HUDEP-2 (cell line): Measurements from ENCODE around the gene TMEM184A.

Experiments
- DNase-seq, 76 experiments: peaks; one replicate each; lab custom pipeline; 2025; ENCODE audit not compliant: unreplicated experiment in 76 of 76; lab: John Stamatoyannopoulos, UW

TMEM184A gene

DNA sequence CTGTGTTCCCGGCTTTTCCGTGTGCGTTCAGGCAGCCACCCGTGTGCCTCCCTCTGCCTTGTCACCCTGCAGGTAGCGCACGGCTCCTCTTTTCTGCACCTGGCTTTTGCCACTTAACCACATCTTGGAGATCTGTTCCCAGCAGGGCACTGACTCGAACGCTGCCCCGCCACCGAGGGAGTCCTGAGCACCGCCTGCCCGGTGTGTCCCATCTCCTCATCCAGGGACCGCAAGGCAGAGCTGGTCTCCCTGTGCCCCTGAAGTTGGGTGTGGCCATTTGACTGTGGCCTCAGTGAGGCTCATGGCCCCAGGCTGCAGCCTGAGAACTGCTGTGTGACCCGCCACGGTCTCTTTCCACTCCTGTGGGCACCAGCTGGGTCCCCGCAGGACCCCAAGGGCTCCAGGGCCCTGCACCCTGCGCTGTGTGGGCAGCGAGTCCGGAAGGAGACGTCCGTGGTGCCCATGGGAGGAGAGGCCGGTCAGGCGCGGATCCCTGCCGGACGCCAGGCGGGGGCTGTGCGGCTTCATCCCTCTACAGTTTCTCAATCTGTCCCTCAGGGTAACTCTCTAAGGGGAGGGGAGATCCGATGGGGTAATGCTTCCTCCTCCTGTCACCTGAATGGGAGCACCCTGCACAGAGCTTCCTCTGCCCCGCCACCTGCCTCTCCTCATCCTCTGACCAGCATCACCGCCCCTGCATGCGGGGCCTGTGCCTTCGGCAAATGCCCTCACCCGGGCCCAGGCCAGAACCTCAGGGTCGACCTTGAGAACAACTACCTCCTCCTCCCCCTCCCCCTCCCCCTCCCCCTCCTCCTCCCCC lies 50.1 kb downstream of the TMEM184A start:
- DNase-seq, result peak in 2 of 76 experiments; percentile 2 to 15

DNA sequence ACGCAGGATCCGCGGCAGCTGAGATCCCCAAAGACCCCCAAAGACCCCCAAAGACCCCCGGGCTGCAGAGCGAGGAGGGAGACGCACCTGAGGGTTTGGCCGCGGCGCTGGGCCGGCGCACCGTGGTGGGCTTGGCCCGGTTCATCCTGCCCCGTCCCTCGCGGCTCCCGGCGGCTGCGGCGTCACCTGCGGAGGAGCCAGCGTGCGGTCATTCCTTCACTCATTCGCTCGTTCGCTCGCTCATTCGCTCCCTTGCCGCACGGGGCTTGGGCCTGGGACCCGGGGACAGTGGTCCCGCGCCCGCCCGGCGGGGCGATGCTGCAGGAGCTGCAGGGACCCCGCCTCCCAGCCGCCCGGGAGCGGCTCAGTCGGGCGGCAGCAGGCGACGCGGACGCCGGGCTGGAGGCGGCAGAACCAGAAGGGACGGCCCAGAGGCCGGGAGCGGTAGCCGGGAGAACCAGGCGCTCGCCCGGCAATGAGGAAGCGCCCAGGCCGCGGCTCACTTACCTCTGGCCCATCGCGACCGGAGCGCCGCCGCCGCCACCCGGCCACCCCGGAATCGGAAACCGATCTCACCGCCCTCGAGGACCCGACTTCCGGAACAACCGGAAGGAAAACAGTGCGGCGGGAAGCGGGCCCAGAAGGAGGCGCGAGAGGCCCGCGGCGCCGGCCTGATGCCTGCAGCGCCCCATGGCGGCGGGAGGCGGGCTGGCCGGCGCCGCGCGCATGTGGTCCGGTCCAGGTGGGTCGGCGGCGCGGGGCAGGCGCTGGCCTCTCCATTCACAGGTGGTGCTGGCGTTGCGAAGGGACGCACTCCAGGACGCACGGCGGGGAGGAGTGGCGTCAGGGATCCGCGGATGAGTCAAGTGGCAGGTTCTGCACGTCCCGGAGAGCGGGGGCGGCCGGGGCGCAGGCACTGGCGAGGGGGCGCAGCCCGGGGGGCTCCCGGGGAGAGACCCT lies 51.9 kb downstream of the TMEM184A start, which contains the start of gene INTS1:
Gene INTS1, minus strand, starts transcription at position 574 of the 960 bp plus-strand sequence. Its CDS starts 429 bp downstream, at position 145.
- peak in 75 of 76 experiments; percentile 14 to 95 (median 83) for DNase-seq

DNA sequence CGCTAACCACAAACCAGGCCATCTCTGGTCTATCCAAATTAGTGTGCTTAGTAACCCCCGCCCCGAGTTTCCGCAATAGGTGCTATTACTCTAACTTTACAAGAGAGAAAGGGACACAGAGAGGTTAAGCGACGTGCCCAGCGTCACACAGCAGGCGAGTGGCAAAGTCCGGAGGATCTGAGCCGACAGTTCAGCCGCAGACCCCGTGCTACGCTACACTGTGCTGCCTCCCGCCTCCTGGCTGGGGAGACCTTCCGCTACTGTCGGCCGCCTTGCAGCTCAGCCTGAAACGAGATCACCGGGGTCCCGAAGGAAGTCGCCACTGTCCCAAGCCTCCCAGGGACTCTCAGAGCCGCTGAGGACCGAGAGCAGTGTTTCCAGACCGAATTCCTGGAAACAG lies 52.6 kb downstream of the TMEM184A start:
- no peak for DNase-seq

DNA sequence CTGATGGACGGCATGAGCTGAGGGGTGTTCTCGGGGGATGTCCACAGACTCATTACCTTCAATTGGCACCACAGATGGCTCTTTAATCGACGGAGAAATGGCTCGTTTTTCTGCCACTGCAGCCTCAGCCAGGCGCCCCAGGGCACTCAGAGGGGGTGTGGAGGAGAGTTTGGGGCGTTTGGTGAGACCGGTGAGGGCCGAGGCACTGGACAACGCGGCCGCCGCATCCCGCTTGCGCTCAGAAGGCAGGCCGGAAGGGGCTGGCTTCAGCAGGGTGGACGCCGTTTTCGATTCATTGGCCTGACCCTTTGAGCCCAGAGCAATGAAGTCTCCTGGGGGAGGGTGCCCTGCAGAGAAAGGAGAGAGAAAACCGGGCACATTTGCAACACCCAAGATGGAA lies 53.2 kb downstream of the TMEM184A start:
- no peak for DNase-seq

DNA sequence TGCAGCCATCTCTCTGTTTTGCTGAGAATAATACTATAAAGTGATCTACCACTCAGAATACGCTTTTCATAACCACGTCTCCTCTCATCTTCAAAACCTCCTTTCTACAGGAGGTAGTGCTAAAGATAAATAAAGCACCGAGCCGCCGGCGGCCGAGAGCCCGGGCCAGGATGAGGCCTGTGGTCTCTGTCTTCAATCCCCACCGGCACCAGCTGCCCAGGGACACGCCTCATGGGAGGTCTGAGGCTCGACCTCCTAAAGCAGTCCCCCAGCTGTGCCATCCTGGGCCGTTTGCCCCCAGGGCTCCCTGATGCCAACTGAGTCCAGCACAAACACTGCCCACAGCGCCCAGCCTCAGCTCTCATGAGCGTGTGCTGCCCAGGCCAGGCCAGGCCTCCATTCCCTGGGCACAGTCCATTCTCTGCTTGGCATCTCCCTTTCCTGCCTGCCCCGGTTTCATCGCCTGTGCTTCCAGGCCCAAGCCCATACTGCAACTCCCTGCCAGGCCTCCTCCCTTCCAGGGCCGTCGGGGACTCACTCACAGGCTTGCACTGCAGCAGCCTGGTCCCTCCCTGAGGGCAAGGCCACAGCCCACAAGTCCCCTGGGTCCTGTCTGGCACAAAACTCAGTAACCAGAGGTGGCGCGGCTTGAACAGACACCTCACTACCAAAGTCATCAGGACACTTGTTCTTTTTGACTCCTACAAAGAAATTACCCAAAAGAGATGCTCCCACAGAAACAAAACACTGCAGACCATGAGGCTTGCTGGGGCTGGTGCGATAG lies 54.3 kb downstream of the TMEM184A start:
- DNase-seq, result no peak

DNA sequence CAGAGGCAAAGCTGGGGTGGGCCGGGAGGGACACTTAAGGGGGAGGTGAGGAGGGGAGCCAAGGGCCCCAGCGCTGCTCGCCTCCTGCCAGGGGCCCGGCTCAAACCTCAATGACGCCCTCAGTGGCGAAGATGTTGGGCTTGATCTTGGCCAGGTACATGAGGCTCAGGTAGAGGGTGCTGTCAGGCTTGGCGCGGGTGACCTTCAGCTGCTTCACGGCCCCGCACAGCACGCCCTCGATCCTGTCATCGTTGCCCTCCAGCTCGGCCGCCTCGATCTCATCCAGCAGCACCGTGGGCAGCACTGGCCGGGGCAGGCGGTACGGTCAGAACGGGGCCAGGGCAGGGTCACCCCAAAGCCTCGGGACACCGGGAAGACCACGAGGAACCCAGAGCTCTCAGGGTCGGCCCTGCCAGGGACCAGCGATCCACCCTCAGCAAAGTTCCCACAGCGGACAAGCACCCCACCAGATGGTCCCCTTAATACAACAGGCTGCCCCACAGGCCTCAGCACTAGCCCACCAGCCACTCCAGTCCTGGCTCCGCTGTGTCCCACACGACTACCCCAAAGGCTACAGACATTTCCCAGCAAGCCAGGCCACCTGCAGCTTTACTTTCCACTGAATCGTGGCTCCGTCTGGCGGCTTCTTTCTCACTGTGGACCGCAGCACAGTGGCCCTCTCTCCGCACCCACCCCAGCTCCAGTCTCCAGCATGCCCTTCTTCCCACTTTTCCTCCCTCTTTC lies 55.8 kb downstream of the TMEM184A start:
- DNase-seq, result no peak

DNA sequence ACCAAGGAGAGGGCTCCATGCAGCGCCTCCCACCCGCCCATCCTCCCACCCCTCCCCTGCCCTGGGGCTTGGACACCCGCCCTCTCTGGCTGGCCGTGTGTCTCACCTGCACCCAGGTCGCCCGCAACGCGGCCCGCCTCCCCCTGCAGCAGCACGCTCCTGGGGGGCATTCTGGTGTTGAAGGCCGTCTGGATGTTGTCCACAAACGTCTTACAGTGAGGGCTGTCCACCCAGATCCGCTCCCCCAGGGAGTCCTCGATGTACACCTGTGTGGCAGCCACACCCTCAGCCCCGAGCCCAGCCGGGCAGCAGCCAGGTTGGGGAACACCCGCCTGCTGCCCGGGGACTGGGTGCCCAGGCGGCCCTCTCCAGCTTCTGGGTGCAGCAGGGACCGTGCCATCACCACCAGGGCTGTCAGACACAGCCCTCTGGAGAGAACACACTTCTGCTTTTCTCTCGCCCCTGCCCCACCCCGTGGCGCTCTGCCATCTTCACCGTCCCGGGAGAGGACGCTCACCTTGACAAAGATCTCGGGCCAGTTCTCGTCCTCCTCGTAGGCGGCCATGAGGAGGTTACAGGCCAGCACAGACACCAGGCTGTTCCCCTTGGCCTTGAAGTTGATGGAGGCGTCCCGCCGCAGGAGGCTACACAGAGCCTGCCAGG lies 56.5 kb downstream of the TMEM184A start:
- peak in 2 of 76 experiments; percentile 3 to 14 for DNase-seq

DNA sequence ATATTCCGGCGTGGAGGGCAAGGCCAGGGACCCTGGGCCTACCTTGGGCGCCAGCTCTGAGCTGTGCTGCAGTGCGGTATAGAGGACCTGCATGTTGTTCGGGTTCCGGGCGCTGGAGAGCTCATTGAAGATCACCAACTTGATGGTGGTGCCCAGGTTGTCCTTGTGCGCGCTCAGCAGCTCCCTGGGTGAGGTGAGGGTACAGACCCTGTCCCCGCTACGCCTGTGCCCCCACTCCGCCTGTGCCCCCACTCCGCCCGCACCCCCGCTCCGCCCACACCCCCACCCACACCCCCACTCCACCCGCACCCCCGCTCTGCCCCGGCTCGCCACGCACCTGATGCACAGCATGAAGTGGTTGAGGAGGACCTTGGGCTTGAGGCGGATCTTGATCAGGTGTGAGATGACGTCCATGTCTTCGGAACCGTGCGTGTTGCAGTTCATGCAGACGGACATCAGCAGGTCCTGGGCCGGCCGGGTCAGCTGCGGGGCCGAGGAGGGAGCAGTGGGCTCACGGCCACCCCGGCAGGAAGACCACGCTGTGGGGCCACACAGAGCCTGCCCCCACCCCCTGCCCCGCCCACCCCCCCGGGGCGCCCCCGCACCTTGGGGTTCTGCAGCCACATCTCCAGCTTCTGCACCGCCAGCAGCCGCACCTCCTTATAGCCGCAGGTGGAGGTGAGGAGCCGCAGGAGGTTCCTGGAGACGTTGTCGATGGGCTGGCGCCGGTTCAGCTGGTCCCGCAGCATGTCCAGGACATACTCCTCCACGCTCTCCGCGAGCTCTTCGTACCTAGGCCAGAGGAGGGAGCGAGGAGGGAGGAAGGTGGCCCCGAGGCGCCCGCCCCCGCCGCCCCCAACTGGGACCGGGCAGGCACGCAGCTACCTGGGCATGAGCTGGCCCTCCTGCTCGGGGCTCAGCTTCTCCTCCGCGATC lies 57.4 kb downstream of the TMEM184A start:
- no peak for DNase-seq

DNA sequence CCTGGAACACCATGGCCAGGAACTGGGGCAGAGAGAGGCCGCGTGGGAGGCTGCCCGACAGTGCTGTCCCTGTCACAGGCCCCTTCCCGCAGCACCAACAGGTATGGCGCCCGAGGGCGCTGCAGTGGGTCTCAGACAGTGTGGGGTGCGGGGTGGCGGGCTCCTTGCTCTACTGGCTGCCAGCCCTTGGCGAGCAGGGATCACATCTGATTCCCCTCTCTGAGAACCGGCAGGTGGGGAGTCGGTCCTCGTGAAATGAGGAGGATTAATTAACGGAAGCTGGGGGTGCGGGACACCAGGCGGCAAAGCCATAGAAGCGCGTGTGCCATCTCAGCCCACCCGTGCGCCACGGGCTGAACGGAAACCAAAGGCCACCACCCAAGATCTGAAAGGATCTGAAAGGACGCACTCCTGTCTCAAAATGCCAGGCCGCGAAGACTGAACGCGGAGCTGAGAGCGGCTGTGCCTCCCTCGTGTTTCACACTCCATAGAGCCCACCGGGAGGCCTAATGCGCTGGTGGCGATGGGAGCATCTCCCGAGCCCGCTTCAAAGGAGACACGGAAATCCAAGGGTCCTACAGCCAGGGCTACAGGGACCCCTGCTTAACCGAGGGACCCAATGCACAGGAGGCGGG lies 58.6 kb downstream of the TMEM184A start:
- no peak for DNase-seq

DNA sequence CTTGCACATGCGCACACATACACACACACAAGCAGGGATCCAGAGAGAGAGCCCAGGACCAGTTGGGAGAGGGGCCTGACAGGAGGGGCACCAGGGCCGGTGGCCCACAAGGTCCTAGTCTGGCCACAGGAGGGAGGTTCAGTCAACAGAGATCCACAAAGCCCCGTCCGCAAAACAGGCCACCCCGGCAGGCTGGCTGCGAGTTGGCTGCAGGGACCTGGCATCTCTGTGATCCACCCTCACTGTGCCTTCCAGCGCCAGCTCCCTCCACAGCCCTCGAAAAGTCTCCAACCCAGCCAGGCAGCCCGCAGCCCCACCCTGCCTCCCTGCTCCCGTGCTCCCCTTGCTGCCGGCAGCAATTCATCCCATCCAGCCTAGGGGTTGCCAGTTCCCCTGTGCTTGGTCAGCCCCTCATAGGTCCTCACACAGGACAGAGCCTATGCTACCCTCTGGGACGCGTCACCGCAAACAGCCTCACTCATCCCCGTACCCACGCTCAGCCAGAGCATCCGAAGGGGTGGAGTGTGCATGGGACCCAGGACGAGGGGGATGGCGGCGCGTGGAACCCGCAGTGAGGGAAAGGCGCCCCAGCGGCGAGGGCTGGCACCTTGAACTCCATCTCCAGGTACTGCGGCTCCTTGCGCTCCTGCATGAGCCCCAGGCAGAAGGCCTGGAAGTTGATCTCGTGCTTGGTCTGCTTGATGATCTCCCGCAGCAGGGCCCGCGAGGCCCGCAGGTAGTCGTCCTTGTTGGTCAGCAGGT lies 59.3 kb downstream of the TMEM184A start:
- no peak for DNase-seq

DNA sequence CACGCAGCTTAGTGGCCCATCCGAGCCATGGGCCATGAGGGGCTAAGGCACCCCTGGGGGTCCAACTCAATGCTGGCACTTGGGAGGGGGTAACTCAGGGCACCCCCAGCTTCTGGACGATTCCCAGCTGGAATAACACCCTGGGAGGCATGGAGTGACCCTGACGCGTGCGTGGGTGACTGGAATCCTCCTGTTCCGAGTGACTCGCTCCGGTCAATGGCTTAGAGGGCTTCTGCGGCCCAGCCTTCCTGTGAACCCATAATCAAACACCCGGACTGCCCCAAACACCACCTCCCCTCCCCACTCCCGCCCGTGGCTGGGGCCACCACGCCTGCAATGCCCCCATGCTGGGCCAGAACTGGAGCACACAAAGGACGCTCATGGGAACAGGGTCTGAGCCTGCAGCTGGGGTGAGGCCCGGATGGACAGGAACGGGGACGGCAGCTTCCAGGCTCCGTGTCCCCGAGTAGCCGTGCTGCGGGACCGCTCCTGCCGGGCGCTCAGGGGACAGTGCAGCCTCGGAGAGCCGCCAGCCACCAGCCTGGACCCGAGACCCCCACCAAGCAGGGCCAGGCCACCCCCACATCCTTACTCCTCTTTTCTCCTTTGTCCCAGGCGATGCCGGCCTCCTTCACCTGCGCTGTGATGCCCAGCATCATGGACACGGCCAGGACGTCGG lies 60.3 kb downstream of the TMEM184A start:
- no peak for DNase-seq

DNA sequence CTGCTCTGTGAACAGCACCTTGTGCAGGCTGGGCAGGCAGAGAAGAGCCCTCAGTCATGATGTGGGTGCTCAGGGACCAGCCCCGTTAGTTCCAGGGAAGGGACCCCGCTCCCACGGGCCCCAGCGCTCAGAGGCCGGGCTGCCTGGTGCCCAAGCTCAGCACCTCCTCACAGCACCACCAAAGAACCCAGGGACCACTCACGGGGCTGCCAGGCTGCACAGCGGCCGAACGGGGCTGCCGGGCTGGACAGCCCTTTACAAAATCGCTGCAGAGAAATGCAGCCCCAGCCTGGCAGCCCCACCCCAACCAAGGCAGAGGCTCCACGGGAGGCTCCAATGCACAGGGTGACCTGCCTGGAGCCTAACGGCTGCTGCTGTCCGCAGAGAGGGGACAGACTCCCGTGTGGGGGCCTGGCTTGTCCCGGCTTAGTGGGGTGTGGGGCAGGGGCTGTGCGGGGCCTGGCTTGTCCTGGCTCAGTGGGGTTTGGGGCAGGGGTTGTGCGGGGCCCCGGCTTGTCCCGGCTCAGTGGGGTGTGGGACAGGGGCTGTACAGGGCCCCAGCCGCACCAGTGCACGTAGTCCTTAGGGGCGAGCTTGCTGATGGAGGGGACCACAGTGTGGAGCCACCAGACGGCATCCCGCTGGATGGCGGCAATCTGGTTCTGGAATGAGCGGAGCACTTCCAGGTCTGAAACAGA lies 61.0 kb downstream of the TMEM184A start:
- no peak for DNase-seq

DNA sequence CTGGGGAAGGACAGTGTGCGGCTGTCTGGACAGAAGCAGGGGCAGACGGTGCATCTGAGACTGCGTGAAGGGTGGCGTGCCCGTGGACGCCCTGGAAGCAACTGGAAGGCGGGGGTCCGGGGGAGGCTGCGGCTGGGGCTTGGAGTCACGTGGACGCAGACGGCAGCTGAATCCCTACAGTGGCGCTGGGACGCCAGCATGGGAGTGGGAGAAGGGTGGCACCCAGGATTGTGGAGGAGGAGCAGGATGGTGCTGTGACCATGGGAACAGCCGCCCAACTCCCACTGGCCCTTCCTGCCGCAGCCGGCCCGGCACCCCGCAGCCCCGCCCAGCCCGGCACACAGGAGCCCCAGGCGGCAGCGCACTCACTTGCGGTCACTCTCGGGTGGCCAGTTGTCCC lies 61.6 kb downstream of the TMEM184A start:
- no peak for DNase-seq

DNA sequence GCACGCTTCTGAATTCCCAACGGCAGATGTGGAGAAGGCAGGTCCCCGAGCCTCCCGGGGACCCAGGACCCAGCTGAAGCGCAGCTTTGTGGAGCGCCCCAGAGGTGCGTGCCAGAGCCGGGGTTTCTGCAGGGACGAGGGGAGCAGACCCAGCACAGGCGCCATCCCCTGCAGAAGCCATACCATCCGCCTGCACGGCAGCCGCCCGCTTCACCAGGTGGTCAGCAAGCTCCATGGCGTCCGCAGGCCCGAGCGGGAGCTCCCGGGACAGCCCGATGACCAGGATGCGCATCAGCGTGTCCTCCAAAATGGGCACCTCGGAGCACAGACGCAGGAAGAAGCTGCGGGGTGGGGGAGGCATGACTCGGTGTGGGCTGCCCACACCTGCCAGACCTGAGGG lies 62.4 kb downstream of the TMEM184A start:
- DNase-seq, result no peak

DNA sequence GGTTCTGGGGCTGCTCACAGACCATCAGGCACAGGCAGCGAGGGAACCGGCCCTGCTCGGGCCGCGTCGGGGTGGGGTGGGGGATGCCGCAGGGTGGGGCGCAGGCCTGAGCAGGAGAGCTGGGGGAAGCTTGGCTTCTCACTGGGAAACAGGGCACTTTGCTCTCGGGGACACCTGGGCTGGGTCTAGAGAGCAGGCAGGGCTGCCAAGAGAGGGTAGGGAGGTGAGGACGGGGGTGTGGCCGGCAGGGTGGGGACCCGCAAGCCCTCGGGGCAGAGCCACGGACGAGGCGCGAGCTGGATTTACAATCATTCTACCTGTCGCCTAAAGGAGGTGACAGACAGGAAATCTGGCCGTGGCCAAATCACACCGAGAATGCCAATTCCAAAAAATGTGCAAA lies 62.9 kb downstream of the TMEM184A start:
- no peak for DNase-seq

DNA sequence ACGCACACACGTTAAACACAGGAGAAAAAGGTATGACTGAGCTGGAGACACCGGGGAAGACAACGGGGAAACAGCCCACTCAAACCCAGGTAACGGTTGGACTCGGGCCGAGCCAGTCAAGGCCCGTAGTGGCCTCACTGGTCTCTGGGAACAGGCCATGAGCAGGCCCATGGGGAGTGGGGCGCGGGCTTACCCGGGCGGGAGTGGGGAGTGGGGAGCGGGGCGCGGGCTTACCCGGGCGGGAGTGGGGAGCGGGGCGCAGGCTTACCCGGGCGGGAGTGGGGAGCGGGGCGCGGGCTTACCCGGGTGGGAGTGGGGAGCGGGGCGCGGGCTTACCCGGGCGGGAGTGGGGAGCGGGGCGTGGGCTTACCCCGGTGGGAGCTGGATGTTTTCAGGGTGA lies 63.4 kb downstream of the TMEM184A start:
- no peak for DNase-seq
